ENCODE data around the gene UBALD2.

UBALD2 gene

GRCh38 chr17:76264755-76265623 lies at the start of gene UBALD2:
Gene UBALD2 (plus strand): TSS chr17:76265348. CDS start chr17:76265506, 158 bp downstream.
- peaks cover 33% of the 10 kb centered on the region for H3F3A ChIP-seq (ENCODE audit: control insufficient read depth, insufficient read depth)
- H3K4me2 ChIP-seq (ENCODE audit: low read length), result peak within 1 kb of the TSS; percentile 81
- H3K4me1 ChIP-seq (ENCODE audit: control insufficient read depth, low read length), result peaks cover 83% of the 10 kb centered on the region
- no peaks in the 10 kb centered on the region for H3K9me2 ChIP-seq (replicated peaks; ENCODE audit: control insufficient read depth, low read length)
- no peaks in the 10 kb centered on the region for H3K27me3 ChIP-seq (ENCODE audit: control insufficient read depth, low read length)
- H3K9me3 ChIP-seq (ENCODE audit: control insufficient read depth, insufficient read depth, low read length), result no peaks in the 10 kb centered on the region
- no peak for TF ChIP-seq EZH2phosphoT487 (IDR thresholded peaks at IDR 0.05; ENCODE audit: borderline replicate concordance, low read length)
- no peaks in the 10 kb centered on the region for H4K20me1 ChIP-seq (ENCODE audit: control insufficient read depth, insufficient read depth, low read depth, low read length)
- peak within 1 kb of the TSS; percentile 88 for H3K4me3 ChIP-seq (ENCODE audit: low read length)
- H3K36me3 ChIP-seq (ENCODE audit: control insufficient read depth, low read length), result peaks cover 39% of the 10 kb centered on the region
- H3K79me2 ChIP-seq (ENCODE audit: control insufficient read depth, low read length), result peaks cover 45% of the 10 kb centered on the region
- peak within 1 kb of the TSS; percentile 91 for H3K27ac ChIP-seq (ENCODE audit: low read depth, low read length)

- H3K27me3 ChIP-seq (ENCODE audit: control insufficient read depth, low read length), result peaks cover 36% of the 10 kb centered on the region
- H3K27ac ChIP-seq (ENCODE audit: low read depth, low read length), result no peak overlapping the region
- no peaks in the 10 kb centered on the region for H3K9me2 ChIP-seq (replicated peaks; ENCODE audit: control insufficient read depth, low read length)
- H3K79me2 ChIP-seq (ENCODE audit: control insufficient read depth, low read length), result no peaks in the 10 kb centered on the region
- H3K4me1 ChIP-seq (ENCODE audit: control insufficient read depth, low read length), result no peaks in the 10 kb centered on the region
- no peak overlapping the region for H3K4me2 ChIP-seq (ENCODE audit: low read length)
- H3K9me3 ChIP-seq (ENCODE audit: control insufficient read depth, insufficient read depth, low read length), result no peaks in the 10 kb centered on the region
- TF ChIP-seq EZH2phosphoT487 (IDR thresholded peaks at IDR 0.05; ENCODE audit: borderline replicate concordance, low read length) (no peak), CTCF (IDR thresholded peaks at IDR 0.05; ENCODE audit: low read depth, low read length, poor library complexity, severe bottlenecking) (no peak)
- no peaks in the 10 kb centered on the region; the same call in 1 of the 2 replicates for H3F3A ChIP-seq (ENCODE audit: control insufficient read depth, insufficient read depth)
- H3K36me3 ChIP-seq (ENCODE audit: control insufficient read depth, low read length), result no peaks in the 10 kb centered on the region
- H3K4me3 ChIP-seq (ENCODE audit: low read length), result no peak overlapping the region
- H4K20me1 ChIP-seq (ENCODE audit: control insufficient read depth, insufficient read depth, low read depth, low read length), result no peaks in the 10 kb centered on the region
These were observed 48.1 kb upstream of the UBALD2 start for GRCh38 chr17:76217081-76217480.

- Histone ChIP-seq H3K9me2 (replicated peaks; ENCODE audit: control insufficient read depth, low read length) (no peaks in the 10 kb centered on the region), H3K4me3 (ENCODE audit: low read length) (no peak overlapping the region), H3K27ac (ENCODE audit: low read depth, low read length) (no peak overlapping the region), H3K4me2 (ENCODE audit: low read length) (no peak overlapping the region), H3K4me1 (ENCODE audit: control insufficient read depth, low read length) (no peaks in the 10 kb centered on the region), H3K79me2 (ENCODE audit: control insufficient read depth, low read length) (no peaks in the 10 kb centered on the region), H3K9me3 (ENCODE audit: control insufficient read depth, insufficient read depth, low read length) (no peaks in the 10 kb centered on the region), H3K36me3 (ENCODE audit: control insufficient read depth, low read length) (no peaks in the 10 kb centered on the region), H3K27me3 (ENCODE audit: control insufficient read depth, low read length) (peaks cover 13% of the 10 kb centered on the region), H4K20me1 (ENCODE audit: control insufficient read depth, insufficient read depth, low read depth, low read length) (no peaks in the 10 kb centered on the region), H3F3A (ENCODE audit: control insufficient read depth, insufficient read depth) (no peaks in the 10 kb centered on the region; the same call in 1 of the 2 replicates)
- no peak for TF ChIP-seq EZH2phosphoT487 (IDR thresholded peaks at IDR 0.05; ENCODE audit: borderline replicate concordance, low read length)
- no peak for TF ChIP-seq CTCF (IDR thresholded peaks at IDR 0.05; ENCODE audit: low read depth, low read length, poor library complexity, severe bottlenecking)
These were observed 45.3 kb upstream of the UBALD2 start for GRCh38 chr17:76219670-76220383.
